DND-41 (cell line): ENCODE data around the gene MRPL54.

Source experiments
- ATAC-seq: fragments of 200-7000 bp; cut with Tn5 transposase; 3 replicates; pipeline ENCODE4 v1.9.1; 2021; ENCODE audit warnings: low read depth; ENCODE audit not compliant: insufficient read depth
- DNase-seq: peaks from one replicate; pipeline ENCODE4 v3.0.0-alpha.2; 2020
- H2AFZ ChIP-seq: 2 replicates; pipeline ENCODE4 v1.6.0; 2012; ENCODE audit warnings: low read depth, low read length
- H3K27ac ChIP-seq: 2 replicates; pipeline ENCODE4 v1.5.1; 2012; ENCODE audit warnings: low read length, inconsistent platforms
- H3K27me3 ChIP-seq: fragments of 200-600 bp; sonication (generic); 2 replicates; pipeline ENCODE4 v1.6.0; 2012; ENCODE audit warnings: low read length, mild to moderate bottlenecking, inconsistent platforms; ENCODE audit not compliant: insufficient read depth, poor library complexity
- H3K36me3 ChIP-seq: 2 replicates; pipeline ENCODE4 v1.5.1; 2012; ENCODE audit warnings: low read length, inconsistent platforms; ENCODE audit not compliant: insufficient read depth
- H3K4me1 ChIP-seq: 2 replicates; pipeline ENCODE4 v1.5.1; 2012; ENCODE audit warnings: mild to moderate bottlenecking, low read length; ENCODE audit not compliant: insufficient read depth
- H3K4me2 ChIP-seq: 2 replicates; pipeline ENCODE4 v1.6.0; 2012; ENCODE audit warnings: mild to moderate bottlenecking, moderate library complexity, low read length, inconsistent platforms; ENCODE audit not compliant: insufficient read depth
- H3K4me3 ChIP-seq, 2 experiments: fragments of 200-600 bp in 1 of 2; shearing (Covaris generic) in 1 of 2; 2 replicates each; pipeline ENCODE4 v1.5.1; 2012 to 2016; ENCODE audit warnings: inconsistent platforms in 2 of 2, low read length in 2 of 2, mild to moderate bottlenecking in 2 of 2, low read depth in 1 of 2, moderate library complexity in 1 of 2
- H3K79me2 ChIP-seq: 2 replicates; pipeline ENCODE4 v1.6.0; 2012; ENCODE audit warnings: low read length, inconsistent platforms; ENCODE audit not compliant: insufficient read depth
- H3K9ac ChIP-seq: 2 replicates; pipeline ENCODE4 v1.6.0; 2012; ENCODE audit warnings: low read depth, mild to moderate bottlenecking, inconsistent platforms, low read length, moderate library complexity
- H3K9me3 ChIP-seq: 2 replicates; pipeline ENCODE4 v1.5.1; 2012; ENCODE audit warnings: low read length, moderate library complexity, mild to moderate bottlenecking, inconsistent platforms; ENCODE audit not compliant: insufficient read depth, severe bottlenecking
- H4K20me1 ChIP-seq: 2 replicates; pipeline ENCODE4 v1.6.0; 2012; ENCODE audit warnings: low read length; ENCODE audit not compliant: insufficient read depth
- EZH2 ChIP-seq: IDR thresholded peaks from 3 replicates; pipeline ENCODE4 v1.6.1; 2012; ENCODE audit warnings: borderline replicate concordance, low read depth, mild to moderate bottlenecking, moderate library complexity, low read length, inconsistent platforms; ENCODE audit not compliant: severe bottlenecking
- TF ChIP-seq, protein P1 (sequence below): IDR thresholded peaks from 2 replicates; pipeline ENCODE4 v1.5.1; 2012; ENCODE audit warnings: borderline replicate concordance, low read length, moderate library complexity, mild to moderate bottlenecking; ENCODE audit not compliant: poor library complexity, severe bottlenecking; ENCODE audit errors: extremely low read depth

MRPL54 gene

DNA sequence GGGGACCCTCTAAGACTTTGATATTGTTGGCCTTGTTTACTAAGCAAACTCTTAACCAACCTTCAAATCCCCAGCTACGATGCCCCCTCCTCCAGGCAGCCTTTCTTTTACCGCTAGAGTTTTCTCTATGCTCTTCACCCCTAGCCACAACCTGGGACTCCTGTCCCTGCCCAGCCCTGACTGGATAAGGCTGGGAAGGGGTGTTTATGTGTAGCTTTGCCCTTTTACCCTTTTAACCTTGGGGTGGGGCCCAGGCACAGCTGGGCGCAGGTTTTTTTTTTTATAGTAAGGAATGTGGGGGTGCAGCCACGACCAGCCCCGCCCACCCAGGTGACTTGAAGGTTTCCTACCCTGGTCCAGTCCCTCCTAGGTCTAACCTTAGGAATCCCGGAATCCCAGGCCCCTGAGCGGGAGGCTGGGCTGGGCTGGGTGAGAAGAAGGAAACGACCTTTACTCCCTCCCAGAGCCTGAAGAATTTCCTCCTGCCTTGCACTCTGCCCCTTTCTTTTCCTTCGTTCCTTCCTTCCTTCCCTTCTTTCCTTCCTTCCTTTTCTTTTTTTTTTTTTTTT lies 42.0 kb upstream of the MRPL54 start:
- Histone ChIP-seq H3K4me2 (no peak overlapping the region), H3K9me3 (no peaks in the 10 kb centered on the region), H2AFZ (no peak overlapping the region), H3K4me1 (peaks cover 3% of the 10 kb centered on the region; the same call in 1 of the 2 replicates), H3K27ac (no peak overlapping the region), H3K36me3 (no peaks in the 10 kb centered on the region), H3K79me2 (no peaks in the 10 kb centered on the region), H3K4me3 (no peak overlapping the region), H3K9ac (no peak overlapping the region), H3K27me3 (peaks cover 27% of the 10 kb centered on the region), H4K20me1 (no peaks in the 10 kb centered on the region)
- ATAC-seq: no peak
- TF ChIP-seq, protein P1, sequence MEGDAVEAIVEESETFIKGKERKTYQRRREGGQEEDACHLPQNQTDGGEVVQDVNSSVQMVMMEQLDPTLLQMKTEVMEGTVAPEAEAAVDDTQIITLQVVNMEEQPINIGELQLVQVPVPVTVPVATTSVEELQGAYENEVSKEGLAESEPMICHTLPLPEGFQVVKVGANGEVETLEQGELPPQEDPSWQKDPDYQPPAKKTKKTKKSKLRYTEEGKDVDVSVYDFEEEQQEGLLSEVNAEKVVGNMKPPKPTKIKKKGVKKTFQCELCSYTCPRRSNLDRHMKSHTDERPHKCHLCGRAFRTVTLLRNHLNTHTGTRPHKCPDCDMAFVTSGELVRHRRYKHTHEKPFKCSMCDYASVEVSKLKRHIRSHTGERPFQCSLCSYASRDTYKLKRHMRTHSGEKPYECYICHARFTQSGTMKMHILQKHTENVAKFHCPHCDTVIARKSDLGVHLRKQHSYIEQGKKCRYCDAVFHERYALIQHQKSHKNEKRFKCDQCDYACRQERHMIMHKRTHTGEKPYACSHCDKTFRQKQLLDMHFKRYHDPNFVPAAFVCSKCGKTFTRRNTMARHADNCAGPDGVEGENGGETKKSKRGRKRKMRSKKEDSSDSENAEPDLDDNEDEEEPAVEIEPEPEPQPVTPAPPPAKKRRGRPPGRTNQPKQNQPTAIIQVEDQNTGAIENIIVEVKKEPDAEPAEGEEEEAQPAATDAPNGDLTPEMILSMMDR: no peak
- TF ChIP-seq EZH2: no peak
- DNase-seq: no peak

DNA sequence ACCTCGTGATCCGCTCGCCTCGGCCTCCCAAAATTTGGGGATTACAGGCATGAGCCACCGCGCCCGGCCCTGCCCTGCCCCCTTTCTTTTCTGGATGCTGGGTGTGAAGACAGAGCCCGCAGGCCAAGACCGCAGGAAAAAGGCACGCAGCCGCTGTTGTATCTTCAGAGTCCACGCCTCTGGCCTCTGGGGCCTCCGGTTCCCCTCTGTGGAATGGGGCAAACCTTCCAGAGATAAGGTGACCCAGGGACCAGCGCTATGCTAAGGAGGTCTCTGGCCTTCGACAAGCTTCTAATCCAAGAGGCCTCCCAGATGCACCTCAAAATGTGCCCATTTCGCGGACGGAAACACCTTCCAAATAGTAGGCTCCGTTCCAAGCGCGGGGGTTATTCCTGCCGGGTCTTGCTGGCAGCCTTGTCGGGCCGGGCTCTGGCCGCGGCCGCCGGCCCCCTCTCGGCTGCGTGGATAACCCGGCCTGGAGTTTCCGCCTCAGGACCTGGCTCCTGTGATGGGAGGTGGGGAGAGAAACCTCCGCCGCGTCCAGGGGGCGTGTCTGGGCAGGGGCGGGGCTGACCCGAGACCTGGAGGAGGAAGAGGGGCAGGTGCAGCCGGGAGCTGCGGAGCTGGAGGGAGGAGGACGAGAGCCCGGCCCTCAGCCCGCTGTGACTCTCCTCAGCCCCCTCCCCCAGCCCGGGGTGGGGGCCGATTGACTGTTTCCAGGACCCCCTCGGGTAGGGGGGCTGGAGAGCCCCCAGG lies 41.2 kb upstream of the MRPL54 start:
- Histone ChIP-seq H3K36me3 (no peaks in the 10 kb centered on the region), H3K4me3 (no peak overlapping the region), H3K27ac (no peak overlapping the region), H2AFZ (no peak overlapping the region), H3K9ac (no peak overlapping the region), H3K79me2 (no peaks in the 10 kb centered on the region), H3K4me1 (peaks cover 3% of the 10 kb centered on the region; the same call in 1 of the 2 replicates), H4K20me1 (no peaks in the 10 kb centered on the region), H3K4me2 (peak overlapping the region; percentile 19; the same call in 1 of the 2 replicates), H3K27me3 (peaks cover 27% of the 10 kb centered on the region), H3K9me3 (no peaks in the 10 kb centered on the region)
- ATAC-seq: peak; percentile 66
- TF ChIP-seq, protein P1: no peak
- peak; percentile 63 for TF ChIP-seq EZH2
- DNase-seq: peak; percentile 81

DNA sequence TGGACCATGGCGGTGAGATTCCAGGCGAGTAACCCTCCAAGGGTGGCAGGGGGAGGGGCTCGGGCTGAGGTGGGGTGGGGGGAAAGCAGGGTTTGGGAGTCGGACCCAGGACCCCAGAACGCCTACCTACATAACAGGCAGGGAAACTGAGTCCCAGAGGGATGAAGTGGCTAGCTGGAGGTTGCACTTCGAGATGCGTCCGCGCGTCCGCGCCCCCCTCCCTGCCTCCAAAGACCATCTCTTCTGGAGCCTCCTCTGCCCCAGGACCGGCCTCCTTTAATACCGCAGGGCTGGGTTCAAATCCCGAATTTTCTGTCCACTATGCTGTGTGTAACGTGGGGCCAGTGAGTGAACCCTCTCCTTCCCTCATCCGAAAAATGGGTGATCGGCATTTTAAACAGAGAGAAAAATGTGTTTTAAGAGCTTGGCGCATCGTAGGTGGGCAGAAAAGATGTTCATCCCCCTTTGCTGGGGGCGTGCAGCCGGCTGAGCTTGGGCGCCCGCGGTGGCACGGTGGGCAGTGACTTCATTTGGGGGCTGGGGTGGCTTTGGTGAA lies 40.5 kb upstream of the MRPL54 start:
- no peak for DNase-seq
- Histone ChIP-seq H3K4me1 (peaks cover 3% of the 10 kb centered on the region; the same call in 1 of the 2 replicates), H3K9me3 (no peaks in the 10 kb centered on the region), H2AFZ (no peak overlapping the region), H3K4me2 (peak overlapping the region; percentile 19; the same call in 1 of the 2 replicates), H4K20me1 (no peaks in the 10 kb centered on the region), H3K4me3 (no peak overlapping the region), H3K27me3 (peaks cover 27% of the 10 kb centered on the region), H3K9ac (no peak overlapping the region), H3K79me2 (no peaks in the 10 kb centered on the region), H3K27ac (no peak overlapping the region), H3K36me3 (no peaks in the 10 kb centered on the region)
- TF ChIP-seq, protein P1: no peak
- TF ChIP-seq EZH2: peak; percentile 29
- no peak for ATAC-seq
